ENCODE data around the gene TIMM8B.

DNA sequence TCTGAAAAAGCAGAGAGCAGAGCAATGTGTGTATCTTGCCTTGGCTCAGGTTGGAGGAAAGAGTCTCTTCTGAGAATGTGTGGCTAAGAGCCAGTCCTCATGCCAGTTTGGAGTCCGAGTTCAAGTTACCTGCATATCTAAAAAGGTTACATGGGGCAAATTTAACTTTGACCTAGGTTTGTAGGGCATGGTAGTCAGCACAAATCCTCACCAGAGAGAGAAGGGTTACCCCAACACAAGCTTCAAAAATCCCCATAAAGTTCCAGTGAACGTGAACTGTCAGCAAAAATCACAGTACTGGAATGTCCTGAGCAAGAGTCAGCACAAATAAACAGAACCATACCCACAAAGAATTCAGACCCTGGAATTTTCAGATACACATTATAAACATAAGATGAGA lies 13.9 kb upstream of the TIMM8B start:
- TF ChIP-seq FOXA1 (IDR thresholded peaks at IDR 0.05) (no peak), SUZ12 (IDR thresholded peaks at IDR 0.05) (no peak), LEF1 (IDR thresholded peaks at IDR 0.05; ENCODE audit: borderline replicate concordance) (no peak), ELF4 (IDR thresholded peaks at IDR 0.05) (no peak), TARDBP (IDR thresholded peaks at IDR 0.05) (no peak), NFRKB (IDR thresholded peaks at IDR 0.05) (no peak), FOXM1 (IDR thresholded peaks at IDR 0.05; ENCODE audit: borderline replicate concordance) (no peak)
- TF ChIP-seq, protein P1, sequence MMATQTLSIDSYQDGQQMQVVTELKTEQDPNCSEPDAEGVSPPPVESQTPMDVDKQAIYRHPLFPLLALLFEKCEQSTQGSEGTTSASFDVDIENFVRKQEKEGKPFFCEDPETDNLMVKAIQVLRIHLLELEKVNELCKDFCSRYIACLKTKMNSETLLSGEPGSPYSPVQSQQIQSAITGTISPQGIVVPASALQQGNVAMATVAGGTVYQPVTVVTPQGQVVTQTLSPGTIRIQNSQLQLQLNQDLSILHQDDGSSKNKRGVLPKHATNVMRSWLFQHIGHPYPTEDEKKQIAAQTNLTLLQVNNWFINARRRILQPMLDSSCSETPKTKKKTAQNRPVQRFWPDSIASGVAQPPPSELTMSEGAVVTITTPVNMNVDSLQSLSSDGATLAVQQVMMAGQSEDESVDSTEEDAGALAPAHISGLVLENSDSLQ (IDR thresholded peaks at IDR 0.05) = no peak
